HG03095 (cell line): ENCODE data around the gene CDC37.
"Not testable (repeated sequence)": the region's sequence is repeated elsewhere in the genome, so short reads cannot be mapped to it uniquely, and the experiment has no call there.

Experiments used
- ATAC-seq: cut with Tn5 transposase; IDR thresholded peaks from one replicate; pipeline ENCODE4 v1.9.1; 2021; ENCODE audit warnings: moderate library complexity; ENCODE audit not compliant: unreplicated experiment

The CDC37 gene

DNA sequence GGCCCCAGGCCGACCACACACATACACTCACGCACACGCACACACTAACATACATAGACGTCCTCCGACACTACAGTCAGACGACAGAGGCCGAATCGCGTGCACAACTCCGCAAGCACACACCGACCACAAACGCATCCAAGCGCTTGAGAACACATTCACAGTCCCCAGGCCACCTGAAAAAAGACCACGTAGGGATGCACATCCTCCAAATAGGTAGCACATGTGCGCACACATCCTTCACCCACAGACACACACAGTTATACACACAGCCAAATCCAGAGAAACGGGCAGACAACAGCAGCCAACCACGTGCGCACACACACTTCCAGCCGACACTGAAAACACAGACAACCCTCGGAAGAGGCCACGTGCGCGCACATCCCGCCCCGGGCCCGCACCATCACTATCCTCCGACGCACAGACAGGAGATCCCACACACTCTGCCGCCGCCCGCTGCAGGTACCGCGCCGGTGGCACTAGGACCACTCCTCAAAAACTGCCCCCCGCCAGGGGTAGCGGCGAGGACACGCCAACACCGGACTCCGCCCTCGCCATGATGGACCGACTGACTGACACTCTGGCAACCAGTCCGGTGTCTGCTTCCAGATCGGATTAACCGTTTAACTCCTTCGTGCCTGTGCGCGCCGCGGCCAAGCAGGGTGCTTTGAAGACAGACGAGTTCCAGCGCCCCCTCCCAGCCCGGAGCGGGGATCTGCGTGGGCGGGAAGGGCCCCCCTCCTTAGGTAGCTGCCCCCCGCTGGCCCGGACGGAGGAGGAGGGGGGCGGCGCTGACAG lies 16.5 kb upstream of the CDC37 start:
- ATAC-seq = no peak

DNA sequence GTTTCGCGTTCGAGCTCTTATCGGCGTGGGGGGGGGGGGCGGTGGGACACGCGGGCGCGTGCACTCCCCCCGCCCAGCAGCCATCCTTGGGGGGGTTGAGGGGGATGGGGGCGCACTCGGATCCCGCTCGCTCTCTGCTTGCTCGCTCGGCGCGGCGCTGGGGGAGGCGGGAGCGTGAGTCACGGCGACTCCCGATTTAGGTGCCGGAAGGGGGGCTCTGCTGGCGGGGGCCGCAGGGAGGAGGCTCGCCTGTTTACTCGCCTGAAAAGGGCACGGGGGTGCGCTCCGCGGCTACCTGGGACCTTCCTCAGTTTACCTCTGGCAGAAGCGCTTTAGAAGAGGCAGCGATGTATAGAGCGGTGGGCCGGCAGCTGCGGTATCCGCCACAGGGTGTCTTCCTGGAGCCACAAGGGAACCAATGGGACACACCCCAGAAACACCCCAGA lies 15.9 kb upstream of the CDC37 start:
- no peak for ATAC-seq

DNA sequence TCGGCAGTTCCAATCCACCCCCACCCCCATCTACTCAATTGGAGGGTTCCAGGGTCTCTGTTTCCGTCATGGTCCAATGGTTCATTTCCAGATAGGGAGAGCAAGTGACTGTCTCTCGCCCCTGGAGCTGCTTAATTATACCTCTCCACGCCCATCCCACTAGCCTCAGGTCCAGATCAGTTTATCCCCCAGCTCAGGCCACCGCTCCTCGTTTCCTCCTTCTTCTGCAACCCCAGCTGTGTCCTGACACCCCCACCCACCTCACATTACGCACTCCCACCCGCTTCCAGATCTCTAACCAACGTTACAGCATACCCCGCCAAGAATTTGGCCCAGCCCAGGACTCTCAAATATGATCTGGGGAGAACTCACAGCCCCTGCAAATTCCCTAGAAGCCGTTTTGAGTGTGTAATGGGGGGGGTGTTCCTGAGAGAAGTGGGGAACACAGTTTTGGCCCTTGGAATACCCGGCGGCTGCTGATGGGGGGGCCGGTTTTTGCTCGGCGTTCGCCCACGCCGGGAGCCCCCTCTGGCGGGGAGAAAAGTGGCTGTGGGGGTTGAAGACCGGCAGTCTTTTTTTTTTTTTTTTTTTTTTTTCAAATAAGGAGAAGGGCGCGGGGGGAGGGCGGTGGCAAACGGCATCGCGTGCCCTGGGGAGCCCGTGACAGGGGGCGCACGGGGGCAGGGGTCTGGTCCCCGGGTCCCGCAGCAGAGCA lies 15.3 kb upstream of the CDC37 start:
- ATAC-seq = no peak

DNA sequence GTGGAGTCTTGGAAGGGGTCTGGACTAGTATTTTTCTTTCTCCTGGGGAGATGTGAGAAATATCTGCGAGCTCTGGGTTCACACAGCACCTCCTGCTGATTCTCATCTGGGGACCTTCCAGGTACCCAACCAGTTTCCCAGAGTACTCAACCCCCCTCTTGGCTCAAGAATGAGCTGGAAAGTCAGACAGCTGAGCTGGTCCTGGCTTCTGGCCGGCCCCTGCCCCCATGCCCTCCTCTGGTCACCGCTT lies 14.8 kb upstream of the CDC37 start:
- no peak for ATAC-seq

DNA sequence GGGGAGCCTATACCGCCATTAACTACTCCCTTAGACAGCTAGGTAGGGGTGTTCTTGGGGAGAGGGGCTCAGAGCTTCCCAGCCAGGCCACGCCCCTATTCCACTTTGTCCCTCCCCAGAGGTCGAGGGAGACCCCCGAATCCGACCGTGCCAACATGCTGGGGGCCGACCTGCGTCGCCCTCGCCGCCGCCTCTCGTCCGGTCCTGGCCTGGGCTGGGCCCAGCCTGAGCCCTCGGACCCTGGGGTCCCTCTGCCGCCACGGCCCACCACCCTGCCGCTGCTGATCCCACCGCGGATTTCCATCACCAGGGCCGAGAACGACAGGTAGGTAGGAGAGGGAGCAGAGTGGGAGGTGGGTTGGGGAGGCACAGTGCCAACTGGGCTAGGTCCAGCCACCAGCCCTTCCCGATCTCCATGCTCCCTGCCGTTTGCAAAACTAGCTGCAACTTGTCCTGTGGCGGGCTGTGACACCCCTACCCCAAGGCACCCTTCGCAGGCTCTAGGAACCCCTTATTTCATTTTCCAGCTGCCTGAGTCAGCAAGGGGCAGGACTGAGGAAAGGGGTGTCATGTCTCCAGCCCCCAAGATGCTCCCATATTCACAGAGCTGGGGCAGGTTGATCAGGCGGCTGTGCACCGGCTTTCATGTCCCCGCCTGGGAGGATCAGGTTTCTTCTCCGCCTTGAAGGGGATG lies 14.3 kb upstream of the CDC37 start:
- ATAC-seq = no peak

DNA sequence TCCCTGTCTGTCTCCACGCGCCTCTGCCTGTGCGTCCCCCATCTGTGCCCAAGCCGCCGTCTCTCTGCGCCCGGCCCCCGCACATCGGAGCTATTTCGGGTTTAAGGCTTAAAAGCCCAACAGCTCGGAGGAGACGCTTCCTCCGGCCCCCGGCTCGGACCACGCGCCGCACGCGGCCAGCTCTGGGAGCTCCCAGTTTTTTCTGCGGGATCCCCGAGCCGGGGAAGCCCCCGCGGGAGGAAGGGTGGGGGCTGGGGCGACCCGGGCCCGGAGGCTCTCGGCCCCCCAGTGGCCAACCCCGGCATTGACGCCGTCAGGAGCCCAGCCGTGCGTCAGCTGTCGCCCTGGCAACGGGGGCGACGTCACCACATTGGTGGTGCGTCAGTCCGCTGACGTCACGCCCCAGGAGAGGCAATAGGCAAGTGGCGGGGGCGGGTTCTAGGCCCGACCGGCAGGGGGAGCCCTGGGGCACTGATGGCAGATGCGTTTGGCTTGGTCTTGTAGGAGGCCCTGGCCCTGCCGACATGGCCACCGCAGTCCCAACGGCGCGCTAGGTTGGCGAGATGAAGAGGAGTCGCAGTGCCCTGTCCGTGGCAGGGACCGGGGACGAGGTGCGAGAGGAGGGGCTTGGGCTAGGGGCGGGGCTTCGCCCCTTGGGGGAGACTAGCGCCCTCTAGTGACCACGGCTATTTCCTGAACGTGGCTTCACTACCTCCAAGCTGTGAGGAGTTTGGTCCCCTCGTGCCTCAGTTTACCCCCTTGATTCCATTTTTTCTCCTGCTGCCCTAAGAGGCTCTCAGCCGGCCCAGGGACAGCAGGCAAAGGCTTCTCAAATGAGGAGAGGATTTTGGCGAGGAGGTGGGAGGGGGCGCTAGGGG lies 13.3 kb upstream of the CDC37 start:
- no peak for ATAC-seq

DNA sequence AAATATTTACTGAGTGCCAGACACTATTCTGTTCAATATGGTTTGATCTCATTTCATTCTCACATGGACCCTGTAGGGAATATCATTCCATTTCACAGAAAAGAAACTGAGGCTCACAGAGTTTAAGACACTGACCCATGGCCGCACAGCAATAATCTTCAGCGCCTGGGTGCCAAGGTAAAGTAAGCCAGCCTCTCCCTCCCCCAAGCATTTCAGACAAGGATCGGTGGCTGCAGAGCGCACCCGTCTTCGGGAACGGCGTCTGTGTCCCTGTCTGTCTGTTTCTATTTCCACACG lies 12.7 kb upstream of the CDC37 start:
- no peak for ATAC-seq

DNA sequence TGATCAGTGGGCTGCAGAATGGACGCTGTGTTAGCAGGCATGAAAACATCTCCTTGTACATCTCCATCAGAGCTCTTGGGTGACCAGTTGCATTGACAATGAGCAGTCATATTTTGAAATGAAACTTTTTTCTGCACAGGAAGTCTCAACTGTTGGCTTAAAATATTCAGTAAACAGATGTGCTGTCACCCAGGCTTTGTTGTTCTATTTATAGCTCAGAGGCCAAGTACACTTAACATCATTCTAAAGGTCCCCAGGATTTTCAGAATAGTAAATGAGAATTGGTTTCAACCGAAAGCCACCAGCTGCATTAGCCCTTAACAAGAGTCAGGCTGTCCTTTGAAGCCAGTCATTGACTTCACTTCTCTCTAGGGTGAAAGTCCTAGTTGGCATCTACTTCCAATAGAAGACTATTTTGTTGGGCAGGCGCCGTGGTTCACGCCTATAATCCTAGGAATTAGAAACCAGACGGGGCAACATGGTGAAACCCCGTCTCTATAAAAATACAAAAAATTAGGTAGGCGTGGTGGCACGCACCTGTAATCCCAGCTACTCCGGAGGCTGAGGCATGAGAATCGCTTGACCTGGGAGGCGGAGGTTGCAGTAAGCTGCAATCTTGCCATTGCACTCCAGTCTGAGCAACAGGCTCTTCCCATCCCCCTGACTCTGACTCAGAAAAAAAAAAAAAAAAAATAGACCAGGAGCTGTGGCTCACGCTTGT lies 9.1 kb upstream of the CDC37 start:
- ATAC-seq = peak; percentile 53

DNA sequence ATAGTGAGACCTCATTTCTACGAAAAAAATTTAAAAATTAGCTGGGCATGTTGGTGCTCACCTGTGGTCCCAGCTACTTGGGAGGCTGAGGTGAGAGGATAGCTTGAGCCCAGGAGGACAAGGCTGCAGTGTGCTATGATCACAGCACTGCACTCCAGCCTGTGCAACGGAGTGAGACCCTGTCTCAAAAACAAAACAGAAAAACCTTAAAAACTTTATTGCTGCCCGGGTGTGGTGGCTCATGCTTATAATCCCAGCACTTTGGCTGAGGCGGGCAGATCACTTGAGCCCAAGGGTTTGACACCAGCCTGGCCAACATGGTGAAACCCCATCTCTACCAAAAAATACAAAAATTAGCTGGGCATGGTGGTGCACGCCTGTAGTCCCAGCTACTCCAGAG lies 7.9 kb upstream of the CDC37 start:
- not testable (repeated sequence) for ATAC-seq

DNA sequence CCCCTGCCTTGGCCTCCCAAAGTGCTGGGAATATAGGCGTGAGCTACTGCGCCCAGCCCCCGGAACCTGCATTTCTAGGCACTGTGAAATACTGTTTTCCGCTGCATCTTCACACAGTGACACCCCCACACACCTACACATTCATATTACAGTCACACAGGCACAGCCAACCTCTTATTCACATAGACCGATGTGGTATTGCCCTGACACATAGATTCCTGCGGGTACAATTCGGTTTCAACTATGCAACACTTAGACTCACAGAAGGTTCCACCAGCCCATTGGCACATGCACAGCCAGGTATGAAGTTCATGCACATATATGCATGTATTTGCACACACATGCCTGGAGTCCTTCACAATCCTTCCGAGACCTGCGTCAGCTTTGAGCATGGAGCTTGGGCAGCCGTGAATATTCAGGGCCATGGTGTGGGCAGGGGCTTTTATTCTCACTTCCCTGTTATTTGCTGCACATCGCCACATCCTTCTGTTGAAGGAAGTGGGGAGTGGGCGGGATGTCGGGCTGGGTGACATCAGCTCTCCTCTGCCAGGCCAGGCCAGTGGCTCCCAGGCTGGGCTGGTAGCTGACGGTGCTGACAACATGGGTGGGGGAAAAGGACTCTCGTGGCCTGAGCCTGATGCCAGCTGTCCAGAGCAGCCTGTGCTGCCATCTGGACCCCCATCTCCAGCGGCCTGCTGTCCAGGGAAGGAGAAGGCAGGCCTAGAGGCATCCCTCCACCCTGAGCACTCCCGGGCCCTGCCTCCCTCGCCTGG lies 5.4 kb upstream of the CDC37 start:
- no peak for ATAC-seq

DNA sequence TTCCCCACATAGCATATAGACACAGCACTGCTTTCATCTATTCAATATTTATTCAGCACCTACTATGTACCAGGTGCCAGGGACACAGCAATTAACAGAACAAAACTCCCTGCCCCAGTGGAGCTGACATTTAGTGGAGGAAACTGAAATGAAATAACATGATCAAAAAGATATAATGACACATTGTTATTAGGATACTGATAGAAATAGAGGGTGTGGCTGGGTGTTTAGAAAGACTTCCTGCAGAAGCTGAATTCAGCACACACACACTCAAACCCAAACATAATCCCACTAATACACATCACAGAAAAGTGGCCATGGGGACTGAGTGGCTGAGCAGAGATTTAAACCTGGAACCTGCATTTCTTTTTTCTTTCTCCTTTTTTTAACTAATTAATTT lies 3.8 kb upstream of the CDC37 start:
- ATAC-seq = no peak

DNA sequence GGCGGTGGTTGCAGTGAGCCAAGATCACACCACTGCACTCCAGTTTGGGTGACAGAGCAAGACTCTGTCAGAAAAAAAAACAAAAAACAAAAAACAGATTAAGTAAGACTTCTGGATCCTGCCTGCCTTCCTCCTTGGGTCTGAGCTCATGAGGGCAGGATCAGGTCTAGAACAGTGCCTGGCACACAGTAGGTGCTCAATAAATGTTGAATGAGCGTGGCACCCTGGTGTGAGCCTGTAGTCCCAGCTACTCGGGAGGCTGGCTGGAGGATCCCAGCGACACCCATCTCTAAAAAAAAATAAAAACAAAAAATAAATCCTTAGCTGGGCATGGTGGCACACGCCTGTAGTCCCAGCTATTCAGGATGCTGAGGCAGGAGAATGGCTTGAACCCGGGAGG lies 2.8 kb upstream of the CDC37 start:
- ATAC-seq = no peak

DNA sequence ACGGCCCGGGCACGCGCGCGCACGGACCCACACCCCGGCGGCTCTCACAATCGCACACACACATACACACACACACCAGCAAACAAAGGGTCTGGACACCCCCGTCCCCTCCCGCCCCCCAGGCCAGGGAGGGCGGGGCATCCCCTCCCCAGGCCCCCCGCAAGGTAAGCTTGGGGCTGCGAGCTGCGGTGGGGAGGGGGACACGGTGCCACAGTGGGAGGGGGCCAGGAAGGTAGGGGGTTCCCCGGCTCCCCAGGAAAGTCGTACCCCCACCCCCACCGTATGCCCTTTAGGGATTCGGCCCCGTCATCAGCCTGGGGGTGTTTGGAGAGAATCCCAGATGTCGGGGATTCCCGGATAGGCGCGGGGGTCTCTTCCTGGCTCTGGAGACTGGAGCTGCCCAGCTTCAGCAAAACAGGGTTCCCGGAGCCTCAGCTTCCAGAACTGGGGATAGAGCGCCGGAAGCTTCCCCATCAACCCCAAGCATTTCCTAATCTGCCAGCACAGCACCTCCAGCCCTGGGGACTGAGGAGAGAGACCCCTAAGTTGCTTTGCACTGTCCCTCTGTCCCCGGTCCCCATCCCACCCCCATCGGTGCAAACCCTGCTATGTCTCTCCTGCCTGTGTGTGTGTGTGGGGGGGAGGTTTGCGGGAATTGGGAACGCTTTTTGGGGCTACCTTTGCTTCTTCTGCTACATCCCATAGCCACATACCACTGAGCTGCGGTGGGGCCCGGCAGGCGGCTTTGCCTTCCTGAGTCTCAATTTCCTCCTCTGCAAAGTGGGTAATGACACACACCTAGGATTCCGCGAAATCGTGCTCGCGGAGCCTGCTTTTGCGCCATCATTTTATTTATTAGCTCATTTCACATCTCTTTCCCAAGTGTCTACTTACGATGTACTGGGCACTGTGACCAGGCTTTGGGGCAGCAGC lies 1.8 kb upstream of the CDC37 start:
- ATAC-seq = no peak

DNA sequence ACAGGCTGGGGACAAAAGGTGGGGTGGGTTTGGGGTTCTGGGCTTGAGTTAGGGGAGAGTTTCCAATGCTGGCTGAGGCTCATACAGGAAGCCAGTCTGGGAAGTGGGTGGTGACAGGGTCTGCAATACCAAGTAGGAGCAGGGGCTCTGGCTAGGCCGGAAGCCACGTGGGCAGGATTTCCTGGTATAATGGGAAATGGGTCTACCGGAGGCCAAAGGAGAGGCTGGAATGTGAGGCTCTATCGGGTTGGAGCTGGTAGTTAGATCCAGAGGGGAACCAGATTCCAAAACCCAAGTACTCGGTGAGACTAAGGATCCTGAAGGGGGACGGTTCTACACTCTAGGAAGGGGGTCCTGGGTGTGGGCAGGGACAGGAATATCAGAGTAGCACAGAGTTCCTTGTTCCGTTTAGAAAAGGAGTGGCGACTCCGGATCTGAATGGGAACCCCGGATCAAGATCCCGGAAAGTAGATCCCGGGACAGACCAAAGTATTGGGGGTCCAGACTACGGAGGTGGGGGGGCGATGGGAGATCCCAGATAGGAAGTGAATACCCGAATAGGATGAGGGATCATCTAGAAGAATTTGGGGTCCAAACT lies 802 bp downstream of the CDC37 start:
- ATAC-seq = no peak

DNA sequence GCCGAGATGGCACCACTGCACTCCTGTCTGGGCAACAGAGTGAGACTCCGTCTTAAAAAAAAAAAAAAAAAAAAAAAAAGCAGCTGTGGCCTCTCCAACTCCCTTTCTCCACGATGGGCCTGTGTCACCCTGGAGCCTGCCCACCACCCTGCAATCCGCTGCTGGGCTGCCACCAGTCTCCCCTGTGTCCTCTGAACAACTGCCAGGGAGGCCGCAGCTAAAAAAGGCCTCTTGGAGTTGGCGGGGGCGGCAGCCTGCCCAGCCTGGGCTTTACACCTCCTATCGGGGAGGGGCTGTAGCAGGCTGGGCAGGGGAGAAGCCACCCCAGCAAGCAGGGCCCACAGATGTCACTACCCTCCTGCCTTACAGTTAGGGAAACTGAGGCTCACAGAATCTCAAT lies 3.5 kb downstream of the CDC37 start:
- ATAC-seq = no peak

DNA sequence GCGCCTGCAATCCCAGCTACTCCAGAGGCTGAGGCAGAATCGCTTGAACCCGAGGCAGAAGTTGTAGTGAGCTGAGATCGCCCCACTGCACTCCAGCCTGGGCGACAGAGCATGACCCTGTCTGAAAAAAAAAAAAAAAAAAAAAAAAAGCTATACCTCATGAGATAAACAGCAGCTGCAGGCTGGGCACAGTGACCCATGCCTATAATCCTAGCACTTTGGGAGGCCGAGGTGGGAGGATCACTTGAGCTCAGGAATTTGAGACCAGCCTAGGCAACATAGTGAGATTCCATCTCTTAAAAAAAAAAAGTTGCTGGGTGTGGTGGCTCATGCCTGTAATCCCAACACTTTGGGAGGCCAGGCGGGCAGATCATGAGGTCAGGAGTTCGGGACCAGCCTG lies 4.0 kb downstream of the CDC37 start:
- ATAC-seq = not testable (repeated sequence)

DNA sequence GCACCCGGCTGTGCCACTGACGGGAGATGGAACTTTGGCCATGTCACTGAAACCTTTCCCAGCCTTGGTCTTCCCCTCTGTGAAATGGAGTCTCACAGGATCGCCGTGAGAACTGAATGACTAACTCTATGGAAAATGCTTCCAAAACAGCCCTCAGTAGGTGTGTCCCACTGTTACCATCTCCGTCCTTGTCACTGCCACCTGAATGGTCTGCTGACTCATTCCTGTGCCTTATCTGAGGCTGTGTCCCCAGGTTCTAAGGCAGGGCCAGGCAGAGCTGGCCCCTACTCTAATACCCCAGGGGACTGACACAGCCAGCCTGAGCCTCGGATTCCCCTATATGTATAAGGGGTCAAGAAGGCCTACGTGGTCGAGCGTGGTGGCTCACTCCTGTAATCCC lies 4.5 kb downstream of the CDC37 start:
- no peak for ATAC-seq

DNA sequence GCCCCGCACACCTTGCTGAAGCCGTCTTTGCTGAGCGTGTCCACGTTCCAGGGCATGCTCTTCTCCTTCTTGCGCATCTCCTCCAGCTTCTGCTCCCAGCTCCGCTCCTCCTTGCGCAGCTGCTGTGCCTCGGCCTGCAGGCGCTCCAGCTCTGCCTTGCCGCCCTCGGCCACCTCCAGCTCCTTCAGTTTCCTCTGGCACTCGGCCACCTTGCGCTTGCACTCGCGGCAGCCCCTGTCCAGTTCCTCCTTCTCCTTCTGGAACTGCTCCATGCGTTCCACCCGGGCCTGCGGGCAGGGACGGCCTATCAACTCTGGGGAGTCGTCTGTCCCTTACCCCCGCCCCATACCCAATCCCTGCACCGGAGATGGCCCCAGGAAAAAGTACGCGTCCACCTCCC lies 7.4 kb downstream of the CDC37 start:
- no peak for ATAC-seq

DNA sequence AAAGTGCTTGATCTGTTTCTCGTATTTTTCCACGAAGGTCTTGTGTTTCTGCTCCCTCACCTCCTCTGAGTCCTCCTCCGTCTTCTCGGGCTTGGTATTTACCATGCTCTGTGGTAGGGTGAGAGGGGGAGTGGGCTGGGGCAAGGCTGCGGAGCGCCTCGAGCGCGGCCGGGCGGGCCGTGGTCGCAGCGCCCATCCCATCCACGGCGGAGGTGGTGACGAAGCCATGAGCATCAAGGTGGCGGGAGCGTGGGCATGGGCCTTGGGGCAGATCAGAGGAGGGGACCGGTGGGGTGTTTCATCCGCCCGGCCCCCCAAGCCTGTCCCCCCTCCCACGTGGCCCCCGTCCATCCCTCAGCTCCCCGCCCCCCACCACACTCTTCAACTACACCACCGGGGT lies 7.9 kb downstream of the CDC37 start:
- ATAC-seq = no peak
